Limb (tissue), 2 donors: ENCODE data around the gene HPSE2.
"Not testable (repeated sequence)": the region's sequence is repeated elsewhere in the genome, so short reads cannot be mapped to it uniquely, and the experiment has no call there.

Source experiments
- DNase-seq, 2 donors: peaks; one replicate each; pipeline ENCODE4 v3.0.0-alpha.2; 2016; ENCODE audit errors: extremely low spot score in 2 of 2

Gene HPSE2

DNA sequence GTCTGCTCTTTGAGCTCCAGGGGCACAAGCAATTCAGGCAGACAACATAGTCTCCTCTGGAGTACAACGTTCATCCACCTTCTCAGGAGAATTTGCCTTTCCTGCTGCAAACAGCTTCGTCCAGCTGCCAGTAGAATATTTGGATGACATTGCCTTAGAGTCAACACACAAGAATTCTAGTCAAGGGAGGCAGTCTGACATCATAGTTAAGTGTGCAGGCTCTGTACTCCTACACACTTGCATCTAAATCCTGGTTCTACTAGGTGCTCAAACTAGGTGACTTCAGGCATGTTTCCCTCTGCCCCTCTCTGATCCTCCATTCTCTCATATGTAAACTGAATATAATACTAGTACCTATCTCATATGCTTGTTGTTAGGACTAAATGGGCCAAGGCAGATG lies 314.8 kb downstream of the HPSE2 start:
- DNase-seq = peak in 1 of 2 donors; percentile 50

DNA sequence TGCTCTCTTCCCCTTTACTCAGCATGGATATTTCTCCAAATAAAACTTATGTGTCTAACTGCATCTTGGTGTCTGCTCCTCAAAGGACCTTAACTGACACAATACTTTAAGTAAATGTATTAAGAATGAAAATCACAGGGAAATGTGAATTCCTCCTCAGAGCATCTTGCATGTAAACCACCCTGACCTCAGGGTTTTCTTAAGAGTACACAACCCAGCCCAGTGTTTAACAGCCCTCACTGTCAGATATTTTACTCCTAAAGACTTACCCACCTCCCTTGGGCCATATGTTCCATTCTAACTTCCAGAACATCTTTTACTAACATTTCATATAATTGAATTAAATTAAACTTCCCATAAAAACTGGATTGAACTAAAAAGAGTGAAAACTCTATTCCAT lies 315.3 kb downstream of the HPSE2 start:
- DNase-seq = no peak

DNA sequence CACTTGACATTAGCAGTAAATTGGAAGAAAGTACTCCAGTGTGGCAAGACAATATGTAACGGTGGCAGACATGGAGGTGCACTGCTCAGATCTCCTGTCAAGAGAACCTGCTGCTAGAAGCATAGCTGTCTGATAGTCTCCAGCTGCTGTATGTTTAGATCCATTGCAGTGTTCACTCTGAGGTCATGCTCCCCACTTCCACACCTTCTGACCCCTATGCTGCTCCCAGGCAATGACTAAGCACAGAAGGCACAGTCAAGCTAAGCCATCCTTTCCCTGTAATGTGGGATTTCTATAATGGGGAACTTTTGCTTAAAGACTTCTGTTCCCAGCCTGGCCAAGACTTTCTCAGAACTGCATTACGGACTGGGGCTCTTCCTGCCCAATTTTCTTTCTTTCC lies 315.8 kb downstream of the HPSE2 start:
- no peak for DNase-seq

DNA sequence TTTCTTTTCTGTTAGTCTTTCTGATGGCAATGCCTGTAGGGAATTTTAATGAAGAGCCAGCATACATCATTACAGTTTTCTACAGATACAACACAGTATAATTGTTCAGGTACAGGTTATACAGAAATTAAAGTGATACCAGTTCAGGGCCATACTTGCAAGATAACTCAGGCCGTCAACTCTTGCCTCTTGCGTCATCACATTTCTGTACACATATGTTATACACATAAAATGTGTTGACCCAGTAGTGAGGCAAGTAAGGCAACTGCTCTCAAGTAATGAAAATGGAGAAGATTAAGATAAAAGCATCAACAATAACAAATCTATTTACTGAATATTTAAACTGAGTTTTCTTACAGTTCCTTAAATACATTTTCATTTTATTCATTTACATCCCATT lies 317.8 kb downstream of the HPSE2 start:
- no peak for DNase-seq

DNA sequence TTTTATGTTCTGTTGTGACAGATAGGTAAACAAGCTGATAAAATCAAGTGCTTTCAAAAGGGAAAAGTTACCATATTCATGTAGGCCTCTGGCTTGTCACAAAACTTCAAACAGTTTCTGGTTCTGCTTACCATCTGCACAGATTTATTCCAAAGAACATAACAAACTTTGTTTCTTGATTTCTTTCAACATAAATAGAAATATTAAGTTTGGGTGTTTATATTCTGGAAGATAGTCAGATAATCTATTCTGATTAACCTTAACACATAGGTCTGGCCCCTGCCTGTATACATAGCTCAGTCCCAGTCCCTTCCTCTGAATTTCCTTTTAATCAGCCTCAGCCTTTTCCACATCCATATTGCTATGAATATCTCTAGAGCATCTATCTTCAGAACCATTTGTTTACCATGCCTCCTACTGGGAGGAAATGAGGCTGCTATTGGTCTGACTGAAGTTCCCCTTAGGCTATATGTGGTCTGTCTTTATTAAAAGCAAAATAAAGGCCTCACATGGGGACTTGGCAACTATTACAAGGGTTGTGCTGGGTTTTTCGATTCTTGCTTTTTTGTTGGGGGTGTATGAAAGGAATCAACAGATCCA lies 319.0 kb downstream of the HPSE2 start:
- no peak for DNase-seq

DNA sequence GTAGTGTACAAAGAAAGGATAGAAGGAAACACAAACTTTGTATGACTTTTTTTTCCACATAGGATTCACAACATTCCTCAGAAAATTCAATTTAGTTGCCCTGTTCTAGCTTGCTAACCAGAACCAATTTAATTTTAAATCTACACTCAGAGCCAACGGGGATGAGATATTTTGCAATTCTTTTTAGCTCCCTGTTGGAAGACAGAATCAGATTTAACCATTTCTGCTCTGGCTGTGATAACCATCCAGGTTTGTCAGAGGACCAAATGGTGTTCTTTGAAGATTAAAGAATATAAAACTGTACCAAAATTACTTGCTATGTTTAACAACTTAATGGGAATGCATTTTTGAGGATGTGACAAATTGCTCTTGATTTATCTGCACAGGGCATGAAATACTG lies 319.7 kb downstream of the HPSE2 start:
- DNase-seq = no peak

DNA sequence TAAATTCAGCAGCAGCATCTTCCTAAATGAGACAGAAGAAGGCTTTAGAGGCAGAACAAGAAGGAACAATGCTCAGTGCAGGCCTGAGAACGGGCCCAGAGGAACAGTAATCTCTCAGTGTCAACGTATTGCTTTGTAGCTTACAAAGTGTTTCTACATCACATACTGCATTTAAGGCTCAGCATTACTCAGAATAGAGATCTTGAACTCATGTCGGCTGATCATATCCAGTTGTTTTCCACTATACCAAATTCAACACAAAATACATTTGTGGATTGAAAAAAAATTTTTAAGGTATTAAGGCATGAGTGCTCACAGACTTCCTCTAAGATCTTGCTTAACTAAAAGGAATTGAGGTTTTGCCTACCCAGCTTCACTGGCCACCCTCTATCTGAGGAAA lies 325.1 kb downstream of the HPSE2 start:
- DNase-seq = no peak

DNA sequence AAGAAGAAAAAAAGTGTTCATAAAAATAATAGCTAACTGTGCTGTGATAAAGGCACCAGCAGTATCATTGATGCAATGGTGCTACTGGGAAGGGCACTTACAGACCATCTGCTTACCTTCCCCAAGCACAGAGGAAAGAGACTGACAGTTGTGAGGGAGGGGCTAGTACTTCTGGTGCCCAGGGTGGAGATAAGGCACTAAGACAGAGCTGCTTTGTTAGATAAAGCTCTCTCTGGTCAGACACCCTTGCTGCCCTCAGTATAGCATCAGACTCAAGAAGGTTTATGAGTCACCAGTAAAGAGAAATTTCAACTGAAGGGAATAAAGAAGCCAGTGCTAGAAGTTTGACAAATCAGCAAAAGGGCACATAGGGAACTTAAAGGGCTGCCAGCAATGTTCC lies 325.6 kb downstream of the HPSE2 start:
- DNase-seq = no peak

DNA sequence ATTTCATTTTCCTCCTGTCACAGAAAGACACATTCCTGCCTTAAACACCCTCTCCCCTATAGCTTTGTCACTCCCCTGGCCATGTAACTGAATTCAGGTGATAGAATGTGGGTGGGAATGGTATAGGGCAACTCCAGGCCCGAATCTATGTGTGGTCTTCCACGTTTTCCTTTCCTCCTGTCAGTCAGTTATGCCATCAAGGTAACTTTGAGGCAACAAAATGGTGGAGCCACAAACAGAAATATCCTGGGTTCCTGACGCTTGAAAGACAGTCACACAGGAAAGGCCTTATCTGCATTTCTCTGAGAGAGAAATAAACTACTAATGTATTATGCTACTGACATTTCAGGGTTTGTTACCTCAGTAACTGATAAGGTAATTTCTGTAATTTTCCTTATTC lies 326.8 kb downstream of the HPSE2 start:
- no peak for DNase-seq

DNA sequence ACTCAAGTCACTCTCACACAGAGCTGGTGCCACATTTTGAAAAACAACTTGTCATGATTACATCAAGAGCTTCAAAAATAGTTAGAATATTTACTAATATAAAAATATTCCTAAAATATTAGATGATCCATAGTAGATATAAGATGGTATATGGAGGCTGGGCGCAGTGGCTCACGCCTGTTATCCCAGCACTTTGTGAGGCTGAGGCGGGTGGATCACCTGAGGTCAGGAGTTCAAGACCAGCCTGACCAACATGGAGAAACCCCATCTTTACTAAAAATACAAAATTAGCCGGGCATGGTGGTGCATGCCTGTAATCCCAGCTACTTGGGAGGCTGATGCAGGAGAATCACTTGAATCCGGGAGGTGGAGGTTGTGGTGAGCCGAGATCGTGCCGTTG lies 327.4 kb downstream of the HPSE2 start:
- DNase-seq = not testable (repeated sequence)

DNA sequence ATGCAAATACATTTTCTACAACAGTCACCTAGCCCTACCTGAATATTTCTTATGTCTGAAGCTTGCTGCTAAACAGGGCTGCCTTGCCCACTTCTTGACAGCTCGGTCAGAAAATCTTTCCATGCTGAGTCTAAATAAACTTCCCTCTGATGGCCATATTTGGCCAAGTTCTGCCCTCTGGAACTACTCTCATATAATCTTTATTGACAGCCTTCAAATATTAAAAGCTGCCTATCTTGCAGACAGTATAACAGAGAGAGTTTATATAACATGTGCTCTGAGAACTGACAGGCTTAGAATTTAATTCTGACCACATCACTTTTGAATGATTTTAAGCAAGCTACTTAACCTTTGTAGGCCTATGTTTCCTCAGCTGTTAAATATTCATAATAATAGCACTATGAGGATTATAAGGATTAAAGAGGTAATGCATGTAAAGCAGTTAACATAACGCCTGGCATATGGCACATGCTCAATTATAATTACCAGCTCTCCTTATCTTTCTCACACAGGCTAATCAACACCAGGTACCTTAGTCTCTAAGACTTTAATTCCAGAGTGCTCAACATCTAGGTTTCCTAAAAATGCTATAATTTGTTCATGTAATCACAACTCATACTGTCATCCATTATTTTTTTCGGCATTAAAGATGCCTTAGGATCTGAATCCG lies 334.1 kb downstream of the HPSE2 start:
- no peak for DNase-seq

DNA sequence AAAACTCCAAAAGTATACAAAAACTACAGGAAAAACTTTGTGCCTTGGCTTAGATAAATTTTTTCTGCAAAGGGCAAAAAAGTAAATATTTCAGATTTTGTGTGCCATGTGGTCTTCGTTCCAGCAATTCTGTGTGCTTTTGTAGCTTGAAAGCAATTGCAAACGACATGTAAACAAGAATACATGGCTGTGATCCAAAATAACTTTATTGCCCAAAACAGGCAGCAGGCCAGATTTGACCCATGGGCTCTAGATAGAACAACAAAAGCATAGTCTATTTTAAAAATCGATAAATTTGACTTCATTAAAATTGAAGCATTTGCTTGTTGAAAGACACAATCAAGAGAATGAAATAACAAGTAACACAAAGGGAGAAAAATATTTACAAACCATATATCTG lies 336.6 kb downstream of the HPSE2 start:
- DNase-seq = no peak

DNA sequence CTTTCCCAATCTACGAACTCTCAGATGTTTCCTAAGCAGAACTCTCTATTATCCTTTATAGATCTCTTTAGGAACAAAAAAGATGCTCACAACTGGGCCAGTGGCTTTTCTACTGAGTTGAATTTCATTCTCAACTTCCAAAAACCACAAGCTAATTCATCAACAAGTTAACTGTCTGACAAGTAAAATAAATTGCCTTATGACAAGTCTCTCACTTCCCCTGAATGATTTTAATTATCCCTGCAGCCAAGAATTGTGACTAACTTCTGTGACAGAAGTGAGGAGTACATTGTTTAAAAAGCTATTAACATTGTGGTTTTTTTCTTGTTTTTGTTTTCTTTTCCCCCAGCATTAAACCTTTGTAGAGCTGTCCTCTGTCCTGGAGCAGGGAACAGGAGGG lies 343.1 kb downstream of the HPSE2 start:
- DNase-seq = no peak

DNA sequence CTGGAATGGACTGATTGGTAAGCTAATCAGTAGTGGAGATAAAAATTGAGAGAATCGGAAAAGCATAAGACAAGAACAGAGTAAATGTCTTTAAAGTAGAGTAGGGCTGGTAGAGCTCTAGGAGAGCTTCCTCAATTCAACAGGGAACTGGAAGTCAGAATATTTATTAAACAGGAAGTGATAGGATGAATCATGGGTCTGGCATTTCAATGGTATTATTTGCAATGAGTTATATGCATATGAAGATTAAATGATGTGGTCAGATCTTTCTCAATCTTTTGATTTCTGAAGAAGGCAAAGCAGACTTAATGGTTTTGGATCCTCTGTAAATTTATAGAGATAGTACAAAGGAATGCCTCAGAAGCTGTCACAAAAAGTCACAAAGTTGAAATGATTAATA lies 349.0 kb downstream of the HPSE2 start:
- no peak for DNase-seq

DNA sequence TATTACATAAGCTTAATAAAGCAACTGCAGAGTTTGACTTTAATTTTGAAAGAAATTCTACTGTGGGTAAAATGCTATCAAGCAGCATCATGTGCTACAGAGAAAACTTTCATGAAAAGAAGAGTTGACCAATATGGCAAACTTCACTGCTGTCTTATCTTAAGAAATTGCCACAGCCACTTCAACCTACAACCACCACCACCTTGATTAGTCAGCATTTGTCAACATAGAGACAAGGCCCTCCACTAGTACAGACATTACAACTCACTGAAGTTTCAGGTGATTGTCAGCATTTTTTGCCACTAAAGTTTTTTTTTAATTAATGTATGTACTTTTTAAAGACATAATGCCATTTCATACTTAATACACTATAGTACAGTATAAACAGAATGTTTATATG lies 350.3 kb downstream of the HPSE2 start:
- DNase-seq = no peak

DNA sequence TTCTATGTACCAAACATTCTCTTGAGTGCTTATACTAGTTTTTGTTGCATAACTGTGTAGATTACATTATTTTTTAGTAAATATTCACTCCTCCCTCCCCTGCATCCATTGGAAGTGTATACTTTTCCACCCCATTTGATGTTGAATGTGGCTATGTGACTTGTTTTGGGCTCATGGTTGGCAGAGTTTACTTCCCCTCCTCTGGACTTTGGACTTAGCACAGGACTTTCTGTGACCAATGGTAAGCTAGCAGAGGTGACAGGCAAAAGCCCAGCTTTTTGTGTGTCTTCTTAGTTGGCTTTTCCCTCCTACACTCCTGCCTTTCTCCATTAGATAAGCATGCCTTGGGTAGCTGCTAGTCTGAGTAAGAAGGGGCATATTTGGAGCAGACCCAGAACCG lies 353.9 kb downstream of the HPSE2 start:
- DNase-seq = no peak

DNA sequence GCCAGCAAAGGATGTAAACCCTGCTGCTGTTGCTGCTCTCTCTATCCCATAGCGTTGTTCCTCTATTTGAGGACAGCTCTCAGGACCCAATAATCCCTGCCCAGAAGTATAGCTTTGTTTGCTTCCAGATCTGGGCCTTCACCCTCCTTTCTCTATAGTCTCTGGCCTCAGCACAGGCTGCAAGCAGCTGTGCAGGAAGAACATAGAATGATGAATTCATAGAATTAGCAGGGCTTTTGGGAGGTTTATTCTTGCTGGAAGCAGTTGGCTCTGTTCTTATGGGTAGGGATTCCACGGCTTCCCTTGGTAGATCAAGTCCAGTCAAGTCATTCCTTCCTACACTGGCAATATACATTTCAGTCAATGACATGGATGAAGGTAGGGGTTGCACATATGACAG lies 354.7 kb downstream of the HPSE2 start:
- peak in 1 of 2 donors; percentile 30 for DNase-seq

DNA sequence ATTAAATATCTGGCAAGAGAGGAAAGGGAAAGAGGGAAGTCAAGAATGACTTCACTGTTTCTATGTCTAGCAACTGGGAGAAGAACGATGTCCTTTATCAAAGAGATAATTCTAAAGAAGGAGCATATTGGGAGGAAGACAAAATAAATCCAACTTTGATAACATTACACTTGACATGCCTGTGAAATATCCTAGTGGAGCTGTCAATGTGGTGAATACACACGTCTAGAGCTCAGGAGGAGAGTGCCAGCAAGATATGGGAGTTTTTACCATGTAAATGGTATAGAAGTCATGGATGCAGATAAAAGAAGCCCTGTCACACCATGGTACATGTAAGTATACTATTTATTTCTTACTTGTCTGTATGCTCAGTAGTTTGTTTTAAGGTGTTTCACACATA lies 356.7 kb downstream of the HPSE2 start:
- no peak for DNase-seq

DNA sequence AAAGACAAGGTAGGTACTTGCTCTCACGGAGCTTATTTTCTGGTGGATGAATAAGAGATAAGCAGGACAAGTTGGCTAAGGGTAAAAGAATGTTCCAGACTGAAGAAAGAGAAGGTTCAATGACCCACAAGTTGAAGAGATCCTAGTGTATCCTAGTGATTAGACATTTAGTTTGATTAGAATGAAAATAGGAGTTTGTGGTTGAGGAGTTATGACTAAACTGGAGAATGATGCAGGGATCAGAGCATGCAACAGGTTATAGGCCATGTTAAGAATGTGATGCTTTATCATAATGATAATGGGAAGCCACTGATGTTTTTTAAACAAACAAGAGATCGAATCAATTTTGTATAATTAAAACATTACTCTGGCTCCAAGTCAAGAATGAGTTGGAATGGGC lies 357.2 kb downstream of the HPSE2 start:
- DNase-seq = no peak

DNA sequence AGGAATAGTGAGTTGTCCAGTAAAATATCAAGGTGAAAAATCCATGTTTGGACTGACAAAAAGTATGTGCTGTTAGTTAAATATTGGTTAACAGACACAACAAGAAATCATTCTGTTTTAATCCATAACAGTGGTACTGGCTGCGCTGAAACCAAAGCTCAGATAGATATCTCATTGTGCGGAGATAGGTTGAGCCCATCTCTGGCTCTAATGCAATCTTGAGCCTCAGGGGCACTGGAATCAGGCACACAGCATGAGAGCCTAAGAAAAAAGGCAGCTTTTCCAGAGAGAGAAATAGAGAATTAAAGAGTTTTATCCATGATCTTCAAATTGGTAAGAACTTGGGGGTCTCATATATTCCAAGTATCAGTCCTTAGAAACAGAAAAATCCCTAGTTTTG lies 373.7 kb downstream of the HPSE2 start:
- no peak for DNase-seq

DNA sequence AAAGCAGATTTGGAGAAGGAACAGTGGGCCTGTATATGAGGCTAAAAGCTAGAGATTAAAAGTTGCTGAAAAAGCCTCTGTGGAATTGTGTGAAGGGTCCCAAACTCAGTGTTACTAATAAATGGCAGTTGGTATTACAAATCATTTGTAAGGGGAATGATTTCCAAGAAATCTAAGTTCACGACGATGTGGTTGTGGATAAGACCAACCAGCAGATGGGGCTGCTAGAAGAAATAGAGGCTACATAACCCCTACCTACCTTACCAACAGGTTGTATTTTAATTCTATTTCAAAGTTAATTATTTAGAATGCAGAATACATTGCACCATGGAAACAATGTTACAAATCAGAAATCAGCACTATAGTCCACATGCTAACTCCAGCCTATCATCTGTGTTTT lies 377.1 kb downstream of the HPSE2 start:
- no peak for DNase-seq

DNA sequence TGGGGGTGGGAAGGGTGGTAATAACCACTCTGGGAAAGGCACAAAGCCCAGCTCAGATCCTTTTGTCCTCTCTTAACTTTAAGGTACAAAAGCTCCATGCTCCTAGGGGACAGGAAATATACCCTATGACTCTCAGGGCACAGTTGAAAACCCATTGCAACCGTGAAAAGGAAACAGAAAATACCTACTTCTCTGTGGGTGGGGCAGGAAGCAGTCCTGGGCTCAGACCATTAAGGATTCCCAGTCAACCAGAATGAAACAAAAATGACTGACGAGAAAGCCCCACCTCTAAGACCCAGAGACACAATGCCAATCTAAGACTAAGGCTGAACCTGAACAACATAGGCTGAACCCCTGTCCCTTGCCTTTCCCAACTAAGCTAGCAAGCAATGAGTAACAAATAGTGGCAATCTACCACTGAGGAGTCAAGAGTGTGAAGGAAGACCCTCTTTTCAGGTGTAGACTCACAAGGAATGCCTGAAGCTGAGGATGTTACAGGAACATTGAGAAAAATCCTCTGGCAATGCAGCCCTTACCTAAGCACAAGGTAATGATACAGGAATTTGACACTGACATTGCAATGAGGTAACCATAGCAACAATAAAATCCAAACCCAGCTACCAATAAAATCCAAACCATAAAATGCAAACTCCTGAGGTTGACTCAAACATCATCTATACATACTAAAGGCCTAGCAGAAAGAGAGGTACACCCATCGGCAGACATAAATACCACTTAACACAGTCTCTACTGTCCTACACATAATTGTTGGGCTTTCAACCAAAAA lies 380.1 kb downstream of the HPSE2 start:
- DNase-seq = no peak

DNA sequence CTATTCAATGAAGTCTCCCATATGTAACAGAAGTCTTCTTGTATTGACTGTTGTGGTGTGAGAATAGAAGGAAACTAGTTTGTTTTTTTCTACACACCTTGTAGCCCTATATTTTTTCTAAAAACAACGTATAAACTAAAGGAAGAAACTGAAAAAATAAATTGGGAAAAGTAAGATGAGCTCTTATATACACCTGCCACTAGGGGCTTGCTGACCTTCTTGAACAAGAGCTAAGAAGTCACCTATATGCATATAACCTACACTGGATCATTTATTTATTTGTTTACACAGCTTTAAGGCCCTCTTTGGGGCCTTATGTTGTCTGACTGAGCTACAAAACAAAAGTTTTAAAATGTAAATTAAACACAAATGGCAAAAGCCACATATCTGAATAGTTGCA lies 383.0 kb downstream of the HPSE2 start:
- DNase-seq = no peak
